Measurements from ENCODE around the gene TBC1D21. TPM values are rescaled to one million over a fixed set of nuclear protein-coding genes. Genes with fewer than 3 reads are reported as not detected.

The TBC1D21 gene
- total RNA-seq, 1 donor from 2014 or later = not detected

- no peak overlapping the region for H3K27ac Mint-ChIP-seq
- ATAC-seq (ENCODE audit: low read depth) (no peak), DNase-seq (no peak)
- no peak overlapping the region for H3K4me3 Mint-ChIP-seq
- CTCF ChIA-PET = no interaction called here
- H3K27me3 Mint-ChIP-seq = peaks cover 15% of the 10 kb centered on the region
- TF ChIP-seq CTCF (IDR thresholded peaks at IDR 0.05) = no peak
- no peaks in the 10 kb centered on the region for H3K36me3 Mint-ChIP-seq (ENCODE audit: low read depth)
- intact Hi-C loops (cut with micrococcal nuclease) = no loop called here
- H3K9me3 Mint-ChIP-seq = no peaks in the 10 kb centered on the region
- no peaks in the 10 kb centered on the region for H3K4me1 Mint-ChIP-seq
- POLR2A ChIA-PET = no interaction called here
Observed at GRCh38 chr15:73838831-73839426, 34.4 kb upstream of the TBC1D21 start.

GRCh38 chr15:73839699-73840377 is 33.5 kb upstream of the TBC1D21 start:
- H3K4me3 Mint-ChIP-seq = no peak overlapping the region
- H3K27ac Mint-ChIP-seq = no peak overlapping the region
- no peak for DNase-seq
- no peak for ATAC-seq (ENCODE audit: low read depth)
- POLR2A ChIA-PET = no interaction called here
- no peaks in the 10 kb centered on the region for H3K4me1 Mint-ChIP-seq
- no peaks in the 10 kb centered on the region for H3K9me3 Mint-ChIP-seq
- peaks cover 15% of the 10 kb centered on the region for H3K27me3 Mint-ChIP-seq
- intact Hi-C loops (cut with micrococcal nuclease) = no loop called here
- CTCF ChIA-PET = no interaction called here
- H3K36me3 Mint-ChIP-seq (ENCODE audit: low read depth) = no peaks in the 10 kb centered on the region
- no peak for TF ChIP-seq CTCF (IDR thresholded peaks at IDR 0.05)

DNA sequence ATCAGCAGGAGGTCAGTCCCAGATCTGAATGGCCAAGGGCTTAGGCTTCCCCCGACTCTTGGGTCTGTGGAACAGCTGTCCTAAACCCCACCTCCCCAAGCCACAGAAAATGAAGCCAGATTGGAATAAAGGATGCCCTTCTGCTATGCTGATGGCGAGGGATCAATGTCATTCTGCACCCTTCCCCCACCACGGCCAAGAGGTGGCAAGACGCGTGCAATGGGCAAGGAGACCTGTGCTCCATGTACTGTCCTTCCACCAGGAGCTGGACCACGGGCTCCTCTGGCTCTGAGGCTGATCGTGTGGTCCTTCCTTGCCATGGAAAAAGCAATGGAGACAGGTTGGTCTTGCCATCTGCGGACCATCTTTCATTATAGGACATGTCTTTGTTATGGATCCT is 32.6 kb upstream of the TBC1D21 start:
- ChIA-PET CTCF (no interaction called here), POLR2A (no interaction called here)
- TF ChIP-seq CTCF (IDR thresholded peaks at IDR 0.05) = no peak
- DNase-seq (no peak), ATAC-seq (ENCODE audit: low read depth) (no peak)
- H3K27ac Mint-ChIP-seq = no peak overlapping the region
- intact Hi-C loops (cut with micrococcal nuclease) = no loop called here
- H3K4me1 Mint-ChIP-seq = no peaks in the 10 kb centered on the region
- no peaks in the 10 kb centered on the region for H3K9me3 Mint-ChIP-seq
- H3K27me3 Mint-ChIP-seq = peaks cover 7% of the 10 kb centered on the region
- no peak overlapping the region for H3K4me3 Mint-ChIP-seq
- H3K36me3 Mint-ChIP-seq (ENCODE audit: low read depth) = no peaks in the 10 kb centered on the region

- H3K27me3 Mint-ChIP-seq = peaks cover 5% of the 10 kb centered on the region
- CTCF ChIA-PET = no interaction called here
- no peak overlapping the region for H3K27ac Mint-ChIP-seq
- H3K36me3 Mint-ChIP-seq (ENCODE audit: low read depth) = no peaks in the 10 kb centered on the region
- ATAC-seq (ENCODE audit: low read depth) (no peak), DNase-seq (no peak)
- H3K9me3 Mint-ChIP-seq = no peaks in the 10 kb centered on the region
- no peaks in the 10 kb centered on the region for H3K4me1 Mint-ChIP-seq
- intact Hi-C loops (cut with micrococcal nuclease) = no loop called here
- no peak overlapping the region for H3K4me3 Mint-ChIP-seq
- no peak for TF ChIP-seq CTCF (IDR thresholded peaks at IDR 0.05)
- POLR2A ChIA-PET = no interaction called here
Observed at GRCh38 chr15:73841756-73842725, 31.3 kb upstream of the TBC1D21 start.

GRCh38 chr15:73843787-73844186 is 29.6 kb upstream of the TBC1D21 start:
- H3K4me1 Mint-ChIP-seq = no peaks in the 10 kb centered on the region
- no peaks in the 10 kb centered on the region for H3K36me3 Mint-ChIP-seq (ENCODE audit: low read depth)
- no peak for TF ChIP-seq CTCF (IDR thresholded peaks at IDR 0.05)
- no peaks in the 10 kb centered on the region for H3K9me3 Mint-ChIP-seq
- ChIA-PET POLR2A (no interaction called here), CTCF (no interaction called here)
- H3K27ac Mint-ChIP-seq = no peak overlapping the region
- no peak for ATAC-seq (ENCODE audit: low read depth)
- H3K27me3 Mint-ChIP-seq = peaks cover 5% of the 10 kb centered on the region
- intact Hi-C loops (cut with micrococcal nuclease) = no loop called here
- H3K4me3 Mint-ChIP-seq = no peak overlapping the region
- no peak for DNase-seq
